Measurements from ENCODE around the gene GSE1.

GSE1 gene

GRCh38 chr16:85656351-85657266 is 43.5 kb downstream of the GSE1 start:
- DNase-seq (ENCODE audit: low read depth, low spot score): no peak
- H3K4me3 ChIP-seq (ENCODE audit: low read depth, low read length): no peak overlapping the region
- in situ Hi-C loops (cut with HindIII; ENCODE audit: low sequenced_read_pairs): no loop called here
- TF ChIP-seq, protein P1, sequence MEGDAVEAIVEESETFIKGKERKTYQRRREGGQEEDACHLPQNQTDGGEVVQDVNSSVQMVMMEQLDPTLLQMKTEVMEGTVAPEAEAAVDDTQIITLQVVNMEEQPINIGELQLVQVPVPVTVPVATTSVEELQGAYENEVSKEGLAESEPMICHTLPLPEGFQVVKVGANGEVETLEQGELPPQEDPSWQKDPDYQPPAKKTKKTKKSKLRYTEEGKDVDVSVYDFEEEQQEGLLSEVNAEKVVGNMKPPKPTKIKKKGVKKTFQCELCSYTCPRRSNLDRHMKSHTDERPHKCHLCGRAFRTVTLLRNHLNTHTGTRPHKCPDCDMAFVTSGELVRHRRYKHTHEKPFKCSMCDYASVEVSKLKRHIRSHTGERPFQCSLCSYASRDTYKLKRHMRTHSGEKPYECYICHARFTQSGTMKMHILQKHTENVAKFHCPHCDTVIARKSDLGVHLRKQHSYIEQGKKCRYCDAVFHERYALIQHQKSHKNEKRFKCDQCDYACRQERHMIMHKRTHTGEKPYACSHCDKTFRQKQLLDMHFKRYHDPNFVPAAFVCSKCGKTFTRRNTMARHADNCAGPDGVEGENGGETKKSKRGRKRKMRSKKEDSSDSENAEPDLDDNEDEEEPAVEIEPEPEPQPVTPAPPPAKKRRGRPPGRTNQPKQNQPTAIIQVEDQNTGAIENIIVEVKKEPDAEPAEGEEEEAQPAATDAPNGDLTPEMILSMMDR (IDR thresholded peaks at IDR 0.05; ENCODE audit: low read depth, low read length): no peak

GRCh38 chr16:85657267-85657650 is 44.1 kb downstream of the GSE1 start:
- no peak overlapping the region for H3K4me3 ChIP-seq (ENCODE audit: low read depth, low read length)
- no peak for DNase-seq (ENCODE audit: low read depth, low spot score)
- TF ChIP-seq, protein P1 (IDR thresholded peaks at IDR 0.05; ENCODE audit: low read depth, low read length): no peak
- in situ Hi-C loops (cut with HindIII; ENCODE audit: low sequenced_read_pairs): no loop called here

- no peak overlapping the region for H3K4me3 ChIP-seq (ENCODE audit: low read depth, low read length)
- DNase-seq (ENCODE audit: low read depth, low spot score): no peak
- in situ Hi-C loops (cut with HindIII; ENCODE audit: low sequenced_read_pairs): no loop called here
- TF ChIP-seq, protein P1 (IDR thresholded peaks at IDR 0.05; ENCODE audit: low read depth, low read length): no peak
These were observed 44.9 kb downstream of the GSE1 start for GRCh38 chr16:85657996-85658395.

- no peak overlapping the region for H3K4me3 ChIP-seq (ENCODE audit: low read depth, low read length)
- DNase-seq (ENCODE audit: low read depth, low spot score): no peak
- TF ChIP-seq, protein P1 (IDR thresholded peaks at IDR 0.05; ENCODE audit: low read depth, low read length): no peak
- in situ Hi-C loops (cut with HindIII; ENCODE audit: low sequenced_read_pairs): no loop called here
These were observed 45.6 kb downstream of the GSE1 start for GRCh38 chr16:85658504-85659326.

DNA sequence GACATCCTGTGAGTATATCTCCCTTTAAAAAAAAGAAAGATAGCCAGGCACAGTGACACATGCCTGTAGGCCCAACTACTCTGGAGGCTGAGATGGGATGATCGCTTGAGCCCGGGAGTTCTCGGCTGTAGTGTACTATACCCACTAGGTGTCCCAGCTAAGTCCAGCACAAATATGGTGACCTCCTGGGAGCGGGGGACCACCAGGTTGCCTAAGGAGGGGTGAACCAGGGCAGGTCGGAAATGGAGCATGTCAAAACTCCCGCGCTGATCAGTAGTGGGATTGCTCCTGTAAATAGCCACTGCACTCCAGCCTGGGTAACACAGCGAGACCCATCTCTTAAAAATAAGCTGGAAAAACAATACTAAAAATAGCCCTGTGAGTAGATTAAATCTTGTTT is 46.2 kb downstream of the GSE1 start:
- H3K4me3 ChIP-seq (ENCODE audit: low read depth, low read length): no peak overlapping the region
- no peak for DNase-seq (ENCODE audit: low read depth, low spot score)
- TF ChIP-seq, protein P1 (IDR thresholded peaks at IDR 0.05; ENCODE audit: low read depth, low read length): no peak
- in situ Hi-C loops (cut with HindIII; ENCODE audit: low sequenced_read_pairs): no loop called here

DNA sequence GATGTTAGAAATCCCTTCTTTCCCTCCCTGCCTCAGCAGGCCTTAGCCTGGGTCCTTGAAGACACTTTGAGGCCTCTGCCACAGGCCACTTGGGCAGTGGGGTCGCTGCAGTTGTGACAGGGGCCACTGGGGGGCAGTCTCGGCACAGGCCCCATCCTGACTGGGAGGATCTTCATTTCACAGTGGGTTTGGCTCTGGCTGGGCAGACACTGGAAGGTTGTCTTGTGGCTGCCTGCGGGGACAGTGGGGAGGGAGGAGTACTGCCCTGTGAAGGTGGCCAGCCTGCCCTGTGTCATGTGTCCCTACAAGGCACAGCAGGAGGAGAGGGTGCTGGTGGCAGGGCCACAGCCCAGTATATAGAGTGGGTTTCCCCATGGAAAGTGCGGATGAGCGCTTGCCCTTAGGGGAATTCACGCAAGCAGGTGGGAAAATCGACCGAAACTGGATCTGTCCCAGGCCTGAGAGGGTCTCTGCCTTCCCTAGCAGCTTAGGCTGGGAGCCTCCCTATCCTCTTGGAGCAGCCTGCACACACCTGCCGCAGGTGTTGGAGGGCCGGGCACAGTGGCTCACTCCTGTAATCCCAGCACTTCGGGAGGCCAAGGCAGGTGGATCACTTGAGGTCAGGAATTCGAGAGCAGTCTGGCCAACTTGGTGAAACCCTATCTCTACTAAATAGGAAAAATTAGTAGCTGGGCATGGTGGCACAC is 46.8 kb downstream of the GSE1 start:
- no peak overlapping the region for H3K4me3 ChIP-seq (ENCODE audit: low read depth, low read length)
- TF ChIP-seq, protein P1 (IDR thresholded peaks at IDR 0.05; ENCODE audit: low read depth, low read length): peak; percentile 99
- in situ Hi-C loops (cut with HindIII; ENCODE audit: low sequenced_read_pairs): no loop called here
- DNase-seq (ENCODE audit: low read depth, low spot score): peak; percentile 50

All from astrocyte of the spinal cord (primary cell).